ENCODE results near the gene DMAC2L. TPM values are rescaled to one million over a fixed set of nuclear protein-coding genes. Genes with fewer than 3 reads are reported as not detected.

The DMAC2L gene
- total RNA-seq, 1 experiment from 2014 or later, result 14.0 TPM

- Histone ChIP-seq H3K27me3 (ENCODE audit: control insufficient read depth, insufficient read depth, low read length) (no peaks in the 10 kb centered on the region), H3K4me1 (ENCODE audit: control insufficient read depth, insufficient read depth, low read length) (no peaks in the 10 kb centered on the region), H3K9me3 (ENCODE audit: control insufficient read depth, insufficient read depth, low read depth, low read length) (no peaks in the 10 kb centered on the region), H3K27ac (ENCODE audit: low read length) (no peak overlapping the region), H3K4me3 (ENCODE audit: low read depth in 2 of 2, low read length in 2 of 2) (no peak overlapping the region), H3K36me3 (ENCODE audit: control insufficient read depth, insufficient read depth, low read length) (no peaks in the 10 kb centered on the region)
- no peak for DNase-seq (ENCODE audit: low read depth, low spot score)
- POLR2A ChIA-PET, result no interaction called here
- CTCF ChIA-PET, result no interaction called here
- intact Hi-C loops (cut with micrococcal nuclease; ENCODE audit: unreplicated experiment) (no loop called here), in situ Hi-C loops (cut with HindIII; ENCODE audit: low pct_unique_long_range_greater_than_20kb, low sequenced_read_pairs) (no loop called here)
- no peak for TF ChIP-seq POLR2AphosphoS5 (IDR thresholded peaks at IDR 0.05; ENCODE audit: low read depth, low read length)
- TF ChIP-seq TCF7L2 (IDR thresholded peaks at IDR 0.05; ENCODE audit: low read depth, low read length), result no peak
- no peak for TF ChIP-seq REST (IDR thresholded peaks at IDR 0.05; ENCODE audit: insufficient read depth in 1 of 2, low read depth in 2 of 2, low read length in 1 of 2)
- no peak for TF ChIP-seq SIN3A (IDR thresholded peaks at IDR 0.05; ENCODE audit: borderline replicate concordance, insufficient read depth, low read depth, low read length)
- TF ChIP-seq CTCF (IDR thresholded peaks at IDR 0.05), result no peak
- BruUV-seq (replicated peaks), result no TSS peak
- ATAC-seq, result no peak
Measured at GRCh38 chr14:50348933-50349332, 36.8 kb downstream of the DMAC2L start.

GRCh38 chr14:50350975-50351374 lies 38.9 kb downstream of the DMAC2L start:
- no peak for DNase-seq (ENCODE audit: low read depth, low spot score)
- H3K36me3 ChIP-seq (ENCODE audit: control insufficient read depth, insufficient read depth, low read length), result no peaks in the 10 kb centered on the region
- H3K4me1 ChIP-seq (ENCODE audit: control insufficient read depth, insufficient read depth, low read length), result no peaks in the 10 kb centered on the region
- no peaks in the 10 kb centered on the region for H3K9me3 ChIP-seq (ENCODE audit: control insufficient read depth, insufficient read depth, low read depth, low read length)
- BruUV-seq (replicated peaks), result no TSS peak
- TF ChIP-seq REST (IDR thresholded peaks at IDR 0.05; ENCODE audit: insufficient read depth in 1 of 2, low read depth in 2 of 2, low read length in 1 of 2) (no peak), CTCF (IDR thresholded peaks at IDR 0.05) (no peak), SIN3A (IDR thresholded peaks at IDR 0.05; ENCODE audit: borderline replicate concordance, insufficient read depth, low read depth, low read length) (no peak), POLR2AphosphoS5 (IDR thresholded peaks at IDR 0.05; ENCODE audit: low read depth, low read length) (no peak), TCF7L2 (IDR thresholded peaks at IDR 0.05; ENCODE audit: low read depth, low read length) (no peak)
- H3K27ac ChIP-seq (ENCODE audit: low read length), result no peak overlapping the region
- ATAC-seq, result no peak
- CTCF ChIA-PET, result no interaction called here
- in situ Hi-C loops (cut with HindIII; ENCODE audit: low pct_unique_long_range_greater_than_20kb, low sequenced_read_pairs), result no loop called here
- no peaks in the 10 kb centered on the region for H3K27me3 ChIP-seq (ENCODE audit: control insufficient read depth, insufficient read depth, low read length)
- POLR2A ChIA-PET, result interaction anchor here (0.6 kb wide), 1 partner anchor 19 kb away, joined by 3 read pairs; no protein-coding TSS in a partner anchor
- H3K4me3 ChIP-seq (ENCODE audit: low read depth in 2 of 2, low read length in 2 of 2), result no peak overlapping the region
- intact Hi-C loops (cut with micrococcal nuclease; ENCODE audit: unreplicated experiment), result no loop called here
